Aorta (tissue), 5 donors: ENCODE results near the gene NRCAM. TPM values are rescaled to one million over a fixed set of nuclear protein-coding genes. Genes with fewer than 3 reads are reported as not detected.
"Not testable (repeated sequence)": the region's sequence is repeated elsewhere in the genome, so short reads cannot be mapped to it uniquely, and the experiment has no call there.

ENCODE experiments used
- ATAC-seq: fragments of 200-7000 bp; cut with Tn5 transposase; one replicate; pipeline ENCODE4 v1.9.1; 2022; ENCODE audit warnings: moderate library complexity; ENCODE audit not compliant: low FRiP score
- DNase-seq, 2 donors: peaks; one replicate each; pipeline ENCODE4 v3.0.0-alpha.2; 2020
- H3K27ac ChIP-seq, 2 donors: one replicate each; pipeline ENCODE4 v1.5.1; 2013; ENCODE audit warnings: low read length in 2 of 2, mild to moderate bottlenecking in 2 of 2, moderate library complexity in 2 of 2, control low read depth in 1 of 2, inconsistent platforms in 1 of 2, low read depth in 1 of 2
- H3K27me3 ChIP-seq, 2 donors: one replicate each; pipeline ENCODE4 v1.6.1; 2013; ENCODE audit warnings: control low read depth in 1 of 2, low read length in 1 of 2, mild to moderate bottlenecking in 1 of 2, moderate library complexity in 1 of 2; ENCODE audit not compliant: insufficient read depth in 2 of 2, control insufficient read depth in 1 of 2
- H3K36me3 ChIP-seq, 2 donors: one replicate each; pipeline ENCODE4 v1.6.1; 2013; ENCODE audit warnings: control low read depth in 1 of 2, low read length in 1 of 2, mild to moderate bottlenecking in 1 of 2; ENCODE audit not compliant: insufficient read depth in 2 of 2, control insufficient read depth in 1 of 2
- H3K4me1 ChIP-seq, 2 donors: one replicate each; pipeline ENCODE4 v1.6.1; 2013; ENCODE audit warnings: low read length in 2 of 2, control low read depth in 1 of 2, mild to moderate bottlenecking in 1 of 2, moderate library complexity in 1 of 2; ENCODE audit not compliant: insufficient read depth in 2 of 2, control insufficient read depth in 1 of 2
- H3K4me3 ChIP-seq, 2 donors: one replicate each; pipeline ENCODE4 v1.5.1; 2013; ENCODE audit warnings: low read length in 2 of 2, control low read depth in 1 of 2, mild to moderate bottlenecking in 1 of 2
- H3K9me3 ChIP-seq: one replicate; pipeline ENCODE4 v1.6.1; 2013; ENCODE audit warnings: mild to moderate bottlenecking, low read length; ENCODE audit not compliant: control insufficient read depth
- WGBS, 2 donors: extraction: QIAGEN DNeasy Blood & Tissue Kit; methylation state at CpG; one replicate each; pipeline ENCODE4 v1.1.7; 2013; 5-methylcytosine and 5-hydroxymethylcytosine counted together
- intact Hi-C, 2 donors: fragments of 100-400 bp; cut with DNase I; formaldehyde crosslinking; loops; one replicate each; pipeline versions ENCODE4 v1.14.2 to v1.15.0; 2022
- polyA plus RNA-seq, 2 donors: library from polyadenylated mRNA; stranded (reverse); fragments of 200-250 nt; gene quantifications; one replicate each; pipeline ENCODE4 v1.2.3, GENCODE V29; 2013
- total RNA-seq, 2 donors: library from RNA; stranded (reverse); fragmentation: NEBNext Ultra II Directional; extraction: Animal tissue kit (Norgen Biotek cat#: 25700); gene quantifications; one replicate each; pipeline ENCODE4 v1.2.1, GENCODE V29; 2021
- donor health status: healthy with polysubstance abuse.
- donor health status: Bipolar disorder and iron deficiency.
- donor health status: DM: no; HTN: no; CAD: no.
- donor health status: DM: no; HTN: no; CAD: no.
- donor health status: DM: yes; HTN: yes; CAD: no.

Gene NRCAM
- total and polyA plus RNA-seq, 4 donors: under 0.01 to 1.8 (median 0.76) TPM

DNA sequence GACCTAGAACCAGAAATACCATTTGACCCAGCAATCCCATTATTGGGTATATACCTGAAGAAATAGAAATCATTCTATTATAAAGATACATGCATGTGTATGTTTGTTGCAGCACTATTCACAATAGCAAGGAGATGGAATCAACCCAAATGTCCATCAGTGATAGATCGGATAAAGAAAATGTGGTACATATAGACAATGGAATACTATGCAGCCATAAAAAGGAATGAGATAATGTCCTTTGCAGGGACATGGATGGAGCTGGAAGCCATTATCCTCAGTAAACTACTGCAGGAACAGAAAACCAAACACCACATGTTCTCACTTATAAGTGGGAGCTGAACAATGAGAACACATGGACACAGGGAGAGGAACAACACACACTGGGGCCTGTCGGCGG is 196.8 kb downstream of the NRCAM start:
- H3K4me1 ChIP-seq, H3K9me3 ChIP-seq, H3K27ac ChIP-seq, H3K36me3 ChIP-seq, H3K4me3 ChIP-seq, intact Hi-C loops, DNase-seq, ATAC-seq, H3K27me3 ChIP-seq: not testable (repeated sequence)
- WGBS, 2 donors: 90 to 94% methylated on average over 3 of the region's 3 CpGs

GRCh38 chr7:108257954-108258353 is 198.3 kb downstream of the NRCAM start:
- ATAC-seq (no peak), DNase-seq (no peak)
- H3K4me1 ChIP-seq: no peaks in the 10 kb centered on the region
- WGBS, 2 donors: 76 to 82% methylated on average over 4 of the region's 4 CpGs
- H3K27me3 ChIP-seq: peaks cover 0 to 2% of the 10 kb centered on the region in 2 donors
- H3K4me3 ChIP-seq: no peak overlapping the region
- intact Hi-C loops: no loop called here
- no peaks in the 10 kb centered on the region for H3K36me3 ChIP-seq
- H3K9me3 ChIP-seq: no peaks in the 10 kb centered on the region
- H3K27ac ChIP-seq: no peak overlapping the region

DNA sequence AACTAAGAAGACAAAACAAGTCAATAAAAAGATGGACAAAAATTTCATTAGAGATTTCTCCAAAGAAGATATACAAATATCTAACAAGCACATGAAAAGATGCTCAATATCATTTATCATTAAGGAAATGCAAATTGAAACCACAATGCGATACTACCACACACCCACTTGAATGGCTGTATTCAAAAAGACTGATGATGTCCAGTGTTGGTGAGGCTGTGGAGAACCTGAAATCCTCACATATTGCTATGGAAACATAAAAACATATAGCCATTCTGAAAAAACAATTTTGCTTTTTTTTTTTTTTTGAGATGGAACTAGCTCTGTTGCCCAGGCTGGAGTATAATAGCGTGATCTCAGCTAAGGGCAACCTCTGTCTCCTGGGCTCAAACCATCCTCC is 202.0 kb downstream of the NRCAM start:
- DNase-seq (no peak), ATAC-seq (no peak)
- Histone ChIP-seq H3K9me3 (no peaks in the 10 kb centered on the region), H3K36me3 (no peaks in the 10 kb centered on the region), H3K4me1 (no peaks in the 10 kb centered on the region), H3K27me3 (no peaks in the 10 kb centered on the region), H3K27ac (no peak overlapping the region), H3K4me3 (no peak overlapping the region)
- intact Hi-C loops: no loop called here
- WGBS, 2 donors: 96 to 97% methylated on average over 2 of the region's 2 CpGs

DNA sequence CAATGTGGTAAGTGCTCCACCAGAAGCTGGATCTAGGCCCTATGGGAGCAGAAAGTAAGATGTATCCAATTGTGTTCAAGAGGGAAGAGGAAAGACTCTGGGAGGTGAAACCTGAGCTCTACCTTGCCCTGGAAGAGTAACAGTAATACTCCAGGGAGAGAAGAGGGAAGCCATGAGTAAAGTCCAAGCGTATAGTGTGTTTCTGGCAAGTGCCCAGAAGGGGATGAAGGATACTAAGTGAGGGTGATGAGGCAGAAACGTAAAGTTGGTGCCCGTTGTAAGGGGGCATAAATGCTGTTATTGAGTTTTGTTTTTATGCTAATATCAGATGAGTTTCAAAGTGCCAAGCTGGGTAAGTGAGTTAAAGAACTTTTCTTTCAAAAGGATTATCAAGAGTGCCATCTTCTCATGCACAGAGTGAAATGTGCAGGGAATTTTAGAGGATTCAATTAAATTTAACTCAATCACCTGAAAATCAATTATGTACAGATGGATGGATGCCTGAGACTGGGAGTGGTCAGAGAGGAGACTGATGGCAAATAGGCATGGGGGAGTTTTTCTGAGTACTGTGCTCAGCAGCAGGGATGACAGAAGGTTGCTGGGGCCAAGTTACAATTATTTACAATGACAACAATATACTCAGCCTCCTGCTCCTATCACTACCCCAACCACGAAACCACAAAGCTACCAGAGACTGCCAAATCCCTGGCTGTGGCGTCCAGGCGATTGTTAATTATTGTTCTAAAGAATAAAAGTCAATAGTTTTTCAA is 202.8 kb downstream of the NRCAM start:
- Histone ChIP-seq H3K4me3 (no peak overlapping the region), H3K27ac (no peak overlapping the region), H3K4me1 (no peaks in the 10 kb centered on the region), H3K9me3 (no peaks in the 10 kb centered on the region), H3K36me3 (no peaks in the 10 kb centered on the region), H3K27me3 (no peaks in the 10 kb centered on the region)
- 79% methylated on average over 6 of the region's 6 CpGs for WGBS, 2 donors
- no peak for DNase-seq
- no peak for ATAC-seq
- intact Hi-C loops: no loop called here

- no peak overlapping the region for H3K27ac ChIP-seq
- WGBS, 2 donors: 49 to 59% methylated on average over 3 of the region's 3 CpGs
- H3K4me1 ChIP-seq: no peaks in the 10 kb centered on the region
- H3K9me3 ChIP-seq: no peaks in the 10 kb centered on the region
- no peak for DNase-seq
- H3K36me3 ChIP-seq: no peaks in the 10 kb centered on the region
- no peak for ATAC-seq
- H3K4me3 ChIP-seq: no peak overlapping the region
- H3K27me3 ChIP-seq: no peaks in the 10 kb centered on the region
- intact Hi-C loops: no loop called here
These were observed 204.1 kb downstream of the NRCAM start for GRCh38 chr7:108252177-108252576.

- Histone ChIP-seq H3K27ac (no peak overlapping the region), H3K4me3 (no peak overlapping the region), H3K27me3 (no peaks in the 10 kb centered on the region), H3K9me3 (no peaks in the 10 kb centered on the region), H3K4me1 (no peaks in the 10 kb centered on the region), H3K36me3 (no peaks in the 10 kb centered on the region)
- ATAC-seq: no peak
- intact Hi-C loops: no loop called here
- no peak for DNase-seq
- 70 to 71% methylated on average over 1 of the region's 1 CpG for WGBS, 2 donors
These were observed 204.5 kb downstream of the NRCAM start for GRCh38 chr7:108251700-108252099.

GRCh38 chr7:108249453-108249852 is 206.8 kb downstream of the NRCAM start:
- intact Hi-C loops: no loop called here
- no peak overlapping the region for H3K27ac ChIP-seq
- 41 to 51% methylated on average over 1 of the region's 1 CpG for whole genome bisulfite sequencing, 2 donors
- DNase-seq: no peak
- H3K36me3 ChIP-seq: no peaks in the 10 kb centered on the region
- no peak for ATAC-seq
- H3K4me1 ChIP-seq: no peaks in the 10 kb centered on the region
- H3K4me3 ChIP-seq: no peak overlapping the region
- H3K27me3 ChIP-seq: no peaks in the 10 kb centered on the region
- no peaks in the 10 kb centered on the region for H3K9me3 ChIP-seq

GRCh38 chr7:108248821-108249220 is 207.4 kb downstream of the NRCAM start:
- DNase-seq (no peak), ATAC-seq (no peak)
- Histone ChIP-seq H3K27me3 (no peaks in the 10 kb centered on the region), H3K36me3 (no peaks in the 10 kb centered on the region), H3K4me3 (no peak overlapping the region), H3K4me1 (no peaks in the 10 kb centered on the region), H3K27ac (no peak overlapping the region), H3K9me3 (no peaks in the 10 kb centered on the region)
- 81 to 83% methylated on average over 4 of the region's 4 CpGs for WGBS, 2 donors
- intact Hi-C loops: no loop called here

DNA sequence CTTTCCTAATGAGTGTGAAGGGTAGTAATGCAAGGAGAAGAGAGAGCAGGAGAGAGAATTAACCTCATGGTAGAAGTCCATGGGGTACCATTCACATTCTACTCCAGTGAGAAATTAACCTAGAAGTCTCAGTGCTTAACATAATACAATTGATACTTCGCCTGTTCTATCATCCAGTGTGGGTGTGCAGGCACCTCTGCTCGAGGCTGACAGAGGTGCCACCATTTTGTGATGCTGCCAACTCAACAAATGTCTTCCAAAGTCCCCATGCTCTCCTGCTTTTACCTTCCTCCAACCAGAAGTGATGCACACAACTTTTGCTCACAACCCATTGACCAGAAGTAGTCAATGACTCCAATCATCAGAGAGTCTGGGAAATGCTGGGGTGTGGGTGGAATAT is 207.8 kb downstream of the NRCAM start:
- no peaks in the 10 kb centered on the region for H3K4me1 ChIP-seq

More for the DNA sequence above, 207.8 kb downstream of the NRCAM start:
- DNase-seq: no peak
- Histone ChIP-seq H3K4me3 (no peak overlapping the region), H3K36me3 (no peaks in the 10 kb centered on the region), H3K27me3 (no peaks in the 10 kb centered on the region), H3K9me3 (no peaks in the 10 kb centered on the region), H3K27ac (no peak overlapping the region)
- no peak for ATAC-seq
- intact Hi-C loops: no loop called here
- WGBS, 2 donors: 74 to 80% methylated on average over 2 of the region's 2 CpGs
